Anterior cingulate cortex (tissue), 58 donors: Measurements from ENCODE around the gene LRRTM4.
"Not testable (repeated sequence)": the region's sequence is repeated elsewhere in the genome, so short reads cannot be mapped to it uniquely, and the experiment has no call there.

ENCODE experiments used
- DNase-seq, 58 donors: peaks; one replicate each; lab custom pipeline; 2025; lab: John Stamatoyannopoulos, UW

Gene LRRTM4

DNA sequence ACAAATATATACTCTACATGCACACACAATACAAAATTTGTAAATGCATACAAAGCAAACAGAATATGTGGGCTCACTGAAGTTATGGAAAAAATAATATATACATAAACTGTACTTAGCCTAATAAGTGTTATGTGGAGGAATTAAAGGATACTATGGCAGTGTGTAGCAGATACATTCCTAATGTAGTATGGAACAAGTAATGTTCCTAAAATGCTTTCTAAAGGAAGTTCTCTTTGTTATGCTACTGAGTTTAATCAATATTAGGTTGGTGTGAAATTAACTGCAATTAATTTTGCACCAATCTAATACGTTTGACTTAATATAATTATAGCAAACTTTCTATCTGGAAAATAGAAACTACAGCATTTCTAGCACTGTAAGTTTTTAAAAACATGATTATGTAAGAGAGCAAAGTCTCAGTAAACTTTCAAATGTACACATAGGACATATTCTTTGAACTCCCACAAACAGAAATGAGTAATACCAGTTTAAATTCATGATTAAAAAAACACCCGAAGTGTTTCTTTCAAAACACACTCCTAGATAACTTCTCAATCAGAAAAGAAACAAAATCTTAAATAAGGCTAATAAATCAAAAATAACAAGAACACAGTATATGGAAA is 331.3 kb downstream of the LRRTM4 start:
- DNase-seq, result no peak

- no peak for DNase-seq
Observed at GRCh38 chr2:77185052-77185451, 337.1 kb downstream of the LRRTM4 start.

DNA sequence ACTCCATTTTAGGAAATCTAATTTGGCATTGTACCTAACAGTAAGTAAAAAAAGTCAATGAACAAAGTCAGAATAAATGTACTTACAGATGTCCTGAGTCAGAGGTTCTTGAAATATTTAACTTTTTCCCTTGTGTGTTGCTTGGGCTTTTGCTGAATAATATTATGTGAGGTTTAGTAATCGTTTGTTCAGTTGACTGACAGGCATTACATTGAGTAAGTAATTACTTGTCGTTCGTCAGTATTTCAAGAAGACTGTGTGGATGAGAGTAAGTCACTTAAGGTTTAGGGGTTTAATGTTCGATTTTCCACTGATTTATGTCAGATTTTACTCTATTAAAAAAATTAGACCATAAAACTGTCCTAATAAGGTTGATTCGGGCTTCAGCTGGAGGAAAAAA is 342.9 kb downstream of the LRRTM4 start:
- DNase-seq, result no peak

GRCh38 chr2:77175266-77175780 is 346.9 kb downstream of the LRRTM4 start:
- not testable (repeated sequence) for DNase-seq

DNA sequence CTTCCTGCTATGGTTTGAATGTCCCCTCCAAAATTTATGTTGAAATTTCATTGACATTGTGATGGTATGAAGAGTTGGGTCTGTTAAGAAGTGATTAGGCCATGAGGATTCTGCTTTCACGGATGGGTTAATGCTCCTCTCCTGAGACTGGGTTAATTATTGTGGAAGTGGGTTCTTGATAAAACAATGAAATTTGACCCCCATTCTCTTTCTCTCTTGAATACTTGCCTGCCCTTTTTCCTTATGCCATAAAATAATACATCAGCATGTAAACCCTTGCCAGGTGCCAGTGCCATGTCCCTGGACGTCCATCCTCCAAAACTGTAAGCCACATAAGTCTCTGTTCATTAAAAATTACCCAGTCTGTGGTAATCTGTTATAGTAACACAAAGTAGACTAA is 352.8 kb downstream of the LRRTM4 start:
- no peak for DNase-seq

DNA sequence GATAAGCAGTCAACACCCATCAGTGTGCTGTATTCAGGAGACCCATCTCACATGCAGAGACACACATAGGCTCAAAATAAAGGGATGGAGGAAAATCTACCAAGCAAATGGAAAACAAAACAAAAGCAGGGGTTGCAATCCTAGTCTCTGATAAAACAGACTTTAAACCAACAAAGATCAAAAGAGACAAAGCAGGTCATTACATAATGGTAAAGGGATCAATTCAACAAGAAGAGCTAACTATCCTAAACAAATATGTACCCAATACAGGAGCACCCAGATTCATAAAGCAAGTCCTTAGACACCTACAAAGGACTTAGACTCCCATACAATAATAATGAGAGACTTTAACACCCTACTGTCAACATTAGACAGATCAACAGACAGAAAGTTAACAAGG is 358.2 kb downstream of the LRRTM4 start:
- DNase-seq, result not testable (repeated sequence)

DNA sequence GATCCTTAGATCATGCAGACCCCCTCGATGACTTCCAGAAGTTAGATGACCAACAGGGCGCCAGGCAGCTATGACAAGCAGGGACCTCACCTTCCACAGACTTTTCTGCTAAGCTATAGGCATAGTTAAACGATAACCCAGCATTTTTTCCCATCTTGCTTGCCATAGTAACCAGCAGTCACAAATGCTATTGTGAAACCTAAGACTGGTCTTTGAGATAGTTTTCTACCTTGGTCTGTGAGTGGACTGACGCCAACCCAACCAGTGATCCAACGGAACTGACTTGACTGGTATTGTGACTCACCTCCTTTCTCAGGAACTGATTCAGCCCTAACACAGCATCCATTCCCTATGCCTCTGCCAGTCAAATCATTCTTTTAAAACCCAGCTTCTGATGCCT is 361.2 kb downstream of the LRRTM4 start:
- DNase-seq, result no peak

GRCh38 chr2:77156599-77156998 is 365.6 kb downstream of the LRRTM4 start:
- DNase-seq, result no peak

GRCh38 chr2:77155511-77155910 is 366.7 kb downstream of the LRRTM4 start:
- DNase-seq, result no peak

GRCh38 chr2:77149565-77149964 is 372.6 kb downstream of the LRRTM4 start:
- DNase-seq, result no peak

- DNase-seq, result no peak
Observed at GRCh38 chr2:77147153-77147552, 375.0 kb downstream of the LRRTM4 start.

DNA sequence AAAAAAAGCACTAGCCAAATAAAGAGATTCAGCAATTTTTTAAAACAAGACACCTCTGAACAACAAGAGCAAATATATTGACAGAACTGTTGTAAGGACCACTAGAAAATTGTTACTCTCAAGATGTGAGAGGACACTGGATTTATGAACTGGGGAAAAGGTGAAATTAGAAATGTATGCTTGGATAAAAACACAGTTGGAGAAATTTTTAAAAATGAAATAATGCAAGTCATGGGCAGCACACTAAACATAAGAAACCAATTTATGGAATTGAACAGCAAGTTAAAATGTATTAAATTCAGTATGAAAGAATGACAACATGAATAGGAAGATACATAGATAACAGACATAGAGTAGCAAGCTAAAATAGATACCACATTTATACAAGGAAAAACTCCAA is 377.4 kb downstream of the LRRTM4 start:
- no peak for DNase-seq

DNA sequence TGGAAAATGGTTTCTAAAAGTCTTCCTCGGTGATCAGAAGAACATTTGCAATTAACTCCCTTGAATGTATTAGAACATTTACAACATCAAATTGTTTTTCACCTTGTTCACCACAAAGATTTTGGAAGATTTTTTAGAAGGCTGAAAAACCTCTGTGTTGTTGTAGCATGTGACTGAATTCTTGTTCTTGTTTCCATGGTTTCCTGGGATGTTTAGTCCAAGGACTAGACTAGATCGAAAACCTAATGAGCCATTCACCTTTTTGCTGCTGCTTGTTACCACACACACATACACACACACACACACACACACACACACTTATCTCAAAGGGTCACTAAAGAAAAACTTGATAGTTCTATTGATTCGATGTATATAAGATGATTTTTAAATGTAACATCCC is 380.0 kb downstream of the LRRTM4 start:
- DNase-seq, result no peak

GRCh38 chr2:77128479-77128878 is 393.7 kb downstream of the LRRTM4 start:
- not testable (repeated sequence) for DNase-seq

DNA sequence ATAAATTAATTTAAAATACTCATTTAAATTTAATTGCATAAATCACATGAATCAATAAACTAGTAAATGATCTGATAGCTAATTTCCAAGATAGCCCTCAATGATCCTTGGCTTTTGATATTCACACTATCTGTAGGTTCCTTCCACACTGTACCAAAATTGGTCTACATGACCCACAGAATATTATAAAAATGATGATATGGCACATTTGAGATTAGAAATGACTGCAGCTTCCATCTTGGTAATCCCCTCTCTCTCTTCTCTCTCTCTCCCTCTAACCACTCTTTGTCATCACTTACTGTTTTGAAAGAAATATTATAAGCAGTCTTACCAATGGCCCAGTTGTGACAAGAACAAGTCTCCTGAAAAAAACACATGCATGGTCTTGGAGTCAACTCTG is 394.8 kb downstream of the LRRTM4 start:
- no peak for DNase-seq

- no peak for DNase-seq
Observed at GRCh38 chr2:77121518-77121917, 400.7 kb downstream of the LRRTM4 start.

GRCh38 chr2:77119333-77119732 is 402.8 kb downstream of the LRRTM4 start:
- no peak for DNase-seq

- no peak for DNase-seq
Observed at GRCh38 chr2:77108915-77109314, 413.3 kb downstream of the LRRTM4 start.

GRCh38 chr2:77105008-77105407 is 417.2 kb downstream of the LRRTM4 start:
- DNase-seq, result no peak

- no peak for DNase-seq
Observed at GRCh38 chr2:77104554-77104953, 417.6 kb downstream of the LRRTM4 start.

GRCh38 chr2:77102927-77103326 is 419.2 kb downstream of the LRRTM4 start:
- no peak for DNase-seq

- no peak for DNase-seq
Observed at GRCh38 chr2:77101796-77102452, 420.3 kb downstream of the LRRTM4 start.
